GM10266 (cell line): Measurements from ENCODE around the gene GPRC5B.

Experiments
- DNase-seq: peaks from one replicate; pipeline ENCODE4 v3.0.0; 2012; ENCODE audit errors: extremely low spot score
- CTCF ChIP-seq: IDR thresholded peaks from 2 replicates; pipeline ENCODE4 v1.5.1; 2012; ENCODE audit warnings: mild to moderate bottlenecking, low read depth; ENCODE audit not compliant: control insufficient read depth, insufficient read depth; ENCODE audit errors: missing control alignments

Gene GPRC5B

GRCh38 chr16:19884611-19885450 is at the start of gene GPRC5B:
Gene GPRC5B (minus strand): TSS chr16:19884848. CDS start chr16:19872845, 12,003 bp downstream.
- peak; percentile 3 for TF ChIP-seq CTCF
- peak; percentile 72 for DNase-seq

GRCh38 chr16:19933740-19934139 is 49.1 kb upstream of the GPRC5B start:
- DNase-seq: no peak
- no peak for TF ChIP-seq CTCF

- TF ChIP-seq CTCF: no peak
- DNase-seq: no peak
These were observed 44.4 kb upstream of the GPRC5B start for GRCh38 chr16:19929062-19929511.

- TF ChIP-seq CTCF: no peak
- DNase-seq: no peak
These were observed 43.8 kb upstream of the GPRC5B start for GRCh38 chr16:19928432-19928831.

GRCh38 chr16:19926449-19927390 is 42.1 kb upstream of the GPRC5B start:
- no peak for DNase-seq

GRCh38 chr16:19923396-19923795 is 38.7 kb upstream of the GPRC5B start:
- no peak for DNase-seq
- no peak for TF ChIP-seq CTCF

More at GRCh38 chr16:19926449-19927390, 42.1 kb upstream of the GPRC5B start:
- TF ChIP-seq CTCF: no peak
